Endometrial microvascular endothelial cells (primary cell): Measurements from ENCODE around the gene DES. TPM values are rescaled to one million over a fixed set of nuclear protein-coding genes. Genes with fewer than 3 reads are reported as not detected.
"Not testable (repeated sequence)": the region's sequence is repeated elsewhere in the genome, so short reads cannot be mapped to it uniquely, and the experiment has no call there.

Source experiments
- in situ Hi-C: cut with HindIII; loops from 2 replicates; pipeline ENCODE4 v1.10.0; 2017; ENCODE audit warnings: low sequenced_read_pairs, low pct_unique_long_range_greater_than_20kb; ENCODE audit errors: inconsistent ontology term
- total RNA-seq: library from RNA; depleted of rRNA; stranded (reverse); fragments of >200 nt; gene quantifications from one replicate; pipeline ENCODE4 v1.2.3, GENCODE V29; 2015; ENCODE audit errors: inconsistent ontology term

The DES gene
- total RNA-seq, 1 donor from 2014 or later = not detected

DNA sequence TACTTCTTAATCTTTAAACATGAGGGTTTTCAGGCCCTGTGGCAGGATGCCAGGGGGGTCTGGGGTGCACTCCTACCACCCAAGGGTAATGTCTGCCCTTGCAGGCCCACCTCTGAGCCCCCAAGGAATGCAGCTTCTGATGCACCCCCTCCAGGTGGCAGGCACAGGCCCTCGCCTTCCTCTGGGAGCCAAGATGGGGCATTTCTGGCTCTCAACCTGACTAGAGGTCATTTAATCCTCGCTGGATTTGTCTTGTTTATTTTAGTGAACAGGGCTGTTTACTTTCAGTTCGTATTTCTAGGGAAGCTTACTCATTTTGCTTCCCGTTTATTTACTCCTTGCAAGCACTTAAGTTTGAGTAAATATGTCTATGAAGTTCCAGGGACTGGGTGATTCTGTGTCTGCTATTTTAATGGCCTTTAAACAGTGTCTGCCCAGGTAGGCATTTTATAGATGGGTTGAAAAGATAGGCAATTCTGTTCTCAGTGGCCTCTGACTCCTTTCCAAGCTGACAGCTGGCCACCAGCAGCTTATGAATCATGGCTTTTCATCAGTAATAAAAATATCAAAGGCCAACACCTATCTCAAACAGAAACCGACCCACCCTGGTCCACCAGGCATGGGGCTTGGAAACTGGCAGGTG lies 19.3 kb upstream of the DES start:
- in situ Hi-C loops = no loop called here

- in situ Hi-C loops = no loop called here
These were observed 18.3 kb upstream of the DES start for GRCh38 chr2:219399716-219400478.

DNA sequence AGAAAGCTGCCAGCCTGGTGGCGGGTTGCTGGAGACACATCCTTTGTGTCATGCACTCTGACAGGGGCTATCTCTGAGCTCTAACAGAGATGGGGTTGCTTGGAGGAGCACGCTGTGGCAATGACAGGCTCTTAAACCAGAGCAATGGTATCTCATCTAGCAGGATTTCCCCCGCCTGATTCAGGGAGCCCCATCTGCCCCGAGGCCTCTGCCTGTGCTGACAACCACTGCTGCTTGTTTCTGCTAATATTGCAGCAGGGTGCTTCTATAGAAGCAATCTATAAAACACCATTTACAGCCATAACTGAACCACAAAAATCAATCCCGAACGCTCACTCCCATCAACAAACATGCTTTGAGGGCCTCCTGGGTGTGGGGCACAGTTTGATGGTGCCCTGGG lies 17.6 kb upstream of the DES start:
- in situ Hi-C loops = no loop called here

GRCh38 chr2:219401606-219402005 lies 16.6 kb upstream of the DES start:
- in situ Hi-C loops = no loop called here

GRCh38 chr2:219402665-219403515 lies 15.3 kb upstream of the DES start:
- in situ Hi-C loops = no loop called here

DNA sequence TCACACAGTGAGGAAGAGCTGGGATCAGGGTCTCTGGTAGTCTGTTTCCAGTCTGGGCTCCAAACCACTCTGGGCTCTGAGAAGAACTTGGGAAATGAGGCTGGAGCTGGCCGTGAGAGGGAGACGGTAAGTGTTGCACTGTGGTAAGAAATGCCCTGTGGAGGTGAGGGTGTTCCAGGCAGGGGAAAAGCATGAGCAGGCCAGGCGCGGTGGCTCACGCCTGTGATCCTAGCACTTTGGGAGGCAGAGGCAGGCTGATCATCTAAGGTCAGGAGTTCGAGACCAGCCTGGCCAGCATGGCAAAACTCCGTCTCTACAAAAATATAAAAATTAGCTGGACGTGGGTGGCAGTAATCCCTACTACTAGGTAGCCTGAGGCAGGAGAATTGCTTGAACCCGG lies 14.3 kb upstream of the DES start:
- in situ Hi-C loops = no loop called here

GRCh38 chr2:219404291-219404910 lies 13.8 kb upstream of the DES start:
- in situ Hi-C loops = no loop called here

GRCh38 chr2:219404954-219405353 lies 13.2 kb upstream of the DES start:
- in situ Hi-C loops = no loop called here

DNA sequence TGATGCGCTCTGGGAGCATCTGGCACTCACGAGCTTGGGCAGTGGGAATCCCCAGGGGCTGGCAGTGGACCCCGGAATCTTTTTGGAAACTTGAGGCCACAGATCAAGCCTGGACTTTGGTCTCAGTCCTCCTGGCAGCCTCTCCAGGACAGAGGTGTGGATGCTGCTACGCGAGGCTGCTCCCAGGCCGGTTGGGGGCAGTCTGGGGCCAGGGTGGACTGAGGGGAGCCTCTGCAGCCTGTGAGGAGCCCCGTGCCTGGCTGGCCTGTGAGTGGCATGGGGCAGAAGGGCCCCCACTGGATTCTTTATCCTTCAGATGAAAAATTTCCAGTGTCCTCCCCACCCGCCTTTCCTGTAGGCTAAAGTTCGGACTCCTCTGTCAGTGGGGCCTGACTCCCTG lies 12.7 kb upstream of the DES start:
- in situ Hi-C loops = no loop called here

GRCh38 chr2:219405958-219406860 lies 12.0 kb upstream of the DES start:
- in situ Hi-C loops = no loop called here

DNA sequence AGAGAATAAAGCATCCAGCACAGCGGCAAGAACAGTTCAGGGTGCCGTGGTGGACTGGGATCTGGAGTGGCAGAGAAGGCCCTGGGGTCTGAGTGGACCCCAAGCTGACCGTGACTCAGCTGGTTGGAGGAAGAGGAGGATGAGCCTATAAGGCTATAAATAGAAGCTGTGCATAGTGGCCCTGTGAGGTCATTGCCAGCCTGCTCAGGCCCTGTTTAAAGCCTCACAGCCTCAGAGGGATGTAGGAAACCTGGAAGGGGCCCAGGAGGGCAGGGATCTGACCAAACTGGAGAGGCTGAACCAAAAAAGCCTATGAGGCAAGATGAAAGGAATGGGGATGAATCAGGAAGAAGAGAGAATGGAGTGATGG lies 11.3 kb upstream of the DES start:
- in situ Hi-C loops = no loop called here

DNA sequence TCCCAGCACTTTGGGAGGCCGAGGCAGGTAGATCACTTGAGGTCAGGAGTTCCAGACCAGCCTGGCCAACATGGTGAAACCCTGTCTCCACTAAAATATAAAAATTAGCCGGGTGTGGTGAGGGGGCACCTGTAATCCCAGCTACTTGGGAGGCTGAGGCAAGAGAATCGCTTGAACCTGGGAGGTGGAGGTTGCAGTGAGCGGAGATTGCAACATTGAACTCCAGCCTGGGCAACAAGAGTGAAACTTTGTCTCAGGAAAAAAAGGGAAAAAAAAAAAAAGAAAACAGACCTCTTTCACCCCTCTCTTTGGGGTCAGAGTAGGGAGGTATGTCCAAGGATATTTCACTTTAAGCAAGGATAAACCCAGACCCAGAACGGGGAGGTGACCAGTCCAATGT lies 10.8 kb upstream of the DES start:
- in situ Hi-C loops = not testable (repeated sequence)

- in situ Hi-C loops = no loop called here
These were observed 10.0 kb upstream of the DES start for GRCh38 chr2:219408204-219408603.

DNA sequence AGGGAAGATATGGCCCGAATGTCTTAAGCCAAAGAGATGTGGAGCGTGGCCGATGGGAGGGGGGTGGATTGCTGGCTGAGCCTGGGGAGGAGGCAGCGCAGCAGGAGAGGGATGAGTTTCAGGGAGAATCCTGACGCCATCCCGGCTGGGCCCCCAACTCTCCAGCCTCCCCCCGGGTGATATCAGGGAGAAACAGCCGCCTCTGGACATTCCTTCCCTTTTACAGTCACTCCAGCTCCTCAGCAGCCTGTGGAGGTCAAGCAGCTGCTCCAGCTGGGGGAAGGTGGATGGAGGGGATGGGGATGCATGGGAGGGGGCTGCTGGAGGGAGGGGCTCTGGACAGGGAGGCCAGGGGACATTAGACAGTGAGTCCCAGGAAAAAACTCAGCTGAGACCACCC lies 9.5 kb upstream of the DES start:
- in situ Hi-C loops = no loop called here

GRCh38 chr2:219409619-219410018 lies 8.6 kb upstream of the DES start:
- in situ Hi-C loops = no loop called here

- in situ Hi-C loops = no loop called here
These were observed 7.8 kb upstream of the DES start for GRCh38 chr2:219410390-219410789.

DNA sequence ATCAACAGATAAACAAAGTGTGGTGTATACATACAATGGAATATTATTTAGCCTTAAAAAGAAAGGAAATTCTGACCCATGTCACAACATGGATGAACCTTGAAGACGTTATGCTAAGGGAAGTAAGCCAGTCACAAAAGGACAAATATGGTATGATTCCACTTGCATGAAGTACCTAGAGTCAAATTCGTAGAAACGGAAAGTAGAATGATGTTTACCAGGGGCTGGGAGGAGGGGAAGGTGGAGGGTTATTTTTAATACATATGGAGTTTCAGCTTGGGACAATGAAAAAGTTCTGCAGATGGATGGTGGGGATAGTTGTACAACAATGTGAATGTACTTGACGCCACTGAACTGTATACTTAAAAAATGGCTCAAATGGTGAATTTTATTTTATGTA lies 3.3 kb upstream of the DES start:
- in situ Hi-C loops = no loop called here

GRCh38 chr2:219415580-219416234 lies 2.5 kb upstream of the DES start:
- in situ Hi-C loops = no loop called here
